Mucosa of rectum (tissue), 2 donors: ENCODE measurements around the gene TMEM161A.
"Not testable (repeated sequence)": the region's sequence is repeated elsewhere in the genome, so short reads cannot be mapped to it uniquely, and the experiment has no call there.

Experiments used
- H3K27ac ChIP-seq, 2 donors: one replicate each; pipeline ENCODE4 v1.7.0; 2013; ENCODE audit warnings: inconsistent platforms in 2 of 2, low read depth in 2 of 2, low read length in 2 of 2
- H3K27me3 ChIP-seq, 2 donors: one replicate each; pipeline ENCODE4 v1.7.0; 2013; ENCODE audit warnings: low read length in 2 of 2; ENCODE audit not compliant: control insufficient read depth in 2 of 2, insufficient read depth in 2 of 2
- H3K36me3 ChIP-seq, 2 donors: one replicate each; pipeline ENCODE4 v1.7.0; 2013; ENCODE audit warnings: low read length in 2 of 2; ENCODE audit not compliant: control insufficient read depth in 2 of 2, insufficient read depth in 2 of 2
- H3K4me1 ChIP-seq, 2 donors: one replicate each; pipeline ENCODE4 v1.7.0; 2013; ENCODE audit warnings: low read length in 2 of 2, mild to moderate bottlenecking in 1 of 2; ENCODE audit not compliant: control insufficient read depth in 2 of 2, insufficient read depth in 2 of 2
- H3K4me3 ChIP-seq, 2 donors: one replicate each; pipeline ENCODE4 v1.7.0; 2013; ENCODE audit warnings: low read length in 2 of 2
- H3K9ac ChIP-seq, 2 donors: one replicate each; pipeline ENCODE4 v1.7.0; 2013; ENCODE audit warnings: low read length in 2 of 2, low read depth in 1 of 2, mild to moderate bottlenecking in 1 of 2
- H3K9me3 ChIP-seq, 2 donors: one replicate each; pipeline ENCODE4 v1.7.0; 2013; ENCODE audit warnings: low read length in 2 of 2; ENCODE audit not compliant: control insufficient read depth in 2 of 2
- donor health status: healthy.
- donor health status: Normal muscosa, but diverticular disease.

TMEM161A gene

DNA sequence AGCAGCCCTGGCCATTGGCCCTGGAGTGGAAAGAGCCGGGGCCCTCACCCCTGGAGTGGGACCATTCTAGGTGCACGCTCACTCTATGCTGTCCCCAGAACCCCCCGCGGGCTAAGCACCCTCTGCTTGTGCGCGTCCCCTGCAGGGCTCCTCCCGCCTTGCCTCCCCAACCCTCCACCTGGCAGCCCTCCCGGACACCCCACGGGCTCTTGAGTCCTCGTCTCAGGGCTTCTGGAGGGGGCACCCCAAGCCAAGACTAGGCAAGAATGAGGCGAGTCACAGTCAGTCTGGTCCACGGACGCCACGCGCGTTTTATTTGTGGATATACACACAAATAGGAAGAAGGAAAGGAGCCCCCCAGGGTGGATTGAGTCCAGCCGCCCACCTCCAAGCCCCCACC lies 7.0 kb upstream of the TMEM161A start:
- no peaks in the 10 kb centered on the region for H3K9me3 ChIP-seq
- no peak overlapping the region for H3K27ac ChIP-seq
- no peaks in the 10 kb centered on the region for H3K4me1 ChIP-seq
- no peaks in the 10 kb centered on the region for H3K27me3 ChIP-seq
- H3K9ac ChIP-seq: no peak overlapping the region
- H3K36me3 ChIP-seq: peaks cover 4 to 15% of the 10 kb centered on the region in 2 donors
- H3K4me3 ChIP-seq: no peak overlapping the region

- H3K27me3 ChIP-seq: no peaks in the 10 kb centered on the region
- H3K27ac ChIP-seq: no peak overlapping the region
- no peak overlapping the region for H3K9ac ChIP-seq
- H3K9me3 ChIP-seq: no peaks in the 10 kb centered on the region
- H3K36me3 ChIP-seq: peaks cover 2 to 6% of the 10 kb centered on the region in 2 donors
- H3K4me3 ChIP-seq: no peak overlapping the region
- peaks cover 6 to 7% of the 10 kb centered on the region in 2 donors for H3K4me1 ChIP-seq
Observed at GRCh38 chr19:19142347-19142746, 4.1 kb upstream of the TMEM161A start.

DNA sequence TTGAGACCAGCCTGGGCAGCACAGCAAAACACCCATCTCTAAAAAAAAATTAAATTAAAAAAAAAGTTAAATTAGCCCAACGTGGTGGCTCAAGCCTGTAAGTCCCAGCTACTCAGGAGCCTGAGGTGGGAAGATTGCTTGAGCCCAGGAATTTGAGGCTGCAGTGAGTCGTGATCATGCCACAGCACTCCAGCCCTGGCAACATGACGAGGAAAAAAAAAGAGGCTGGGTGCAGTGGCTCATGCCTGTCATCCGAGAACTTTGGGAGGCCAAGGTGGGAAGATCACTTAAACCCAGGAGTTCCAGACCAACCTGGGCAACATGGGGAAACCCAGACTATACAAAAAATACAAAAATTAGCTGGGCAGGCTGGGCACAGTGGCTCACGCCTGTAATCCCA lies 2.2 kb upstream of the TMEM161A start:
- H3K36me3 ChIP-seq: no peaks in the 10 kb centered on the region
- no peak overlapping the region for H3K9ac ChIP-seq
- no peaks in the 10 kb centered on the region for H3K27me3 ChIP-seq
- H3K4me3 ChIP-seq: no peak overlapping the region
- H3K27ac ChIP-seq: no peak overlapping the region
- H3K9me3 ChIP-seq: no peaks in the 10 kb centered on the region
- H3K4me1 ChIP-seq: peaks cover 7 to 10% of the 10 kb centered on the region in 2 donors

DNA sequence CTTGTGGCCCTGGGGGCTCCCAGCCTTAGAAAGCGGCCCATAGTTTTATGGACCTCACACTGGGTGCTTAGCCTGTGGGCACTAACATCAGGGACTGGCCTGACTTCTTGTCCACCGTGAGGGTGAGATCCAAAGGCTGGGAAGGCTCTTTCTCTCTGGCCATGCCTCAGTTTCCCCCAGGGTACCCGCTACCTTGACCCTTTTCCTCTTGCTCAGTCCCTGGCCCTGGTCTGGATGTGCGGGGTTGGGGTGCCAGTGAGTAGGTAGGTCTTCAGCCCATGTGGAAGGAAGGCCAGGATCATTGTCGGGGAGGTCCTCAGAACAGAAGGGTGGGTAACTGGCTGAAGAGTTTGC lies 1.6 kb upstream of the TMEM161A start:
- H3K4me1 ChIP-seq: peaks cover 7 to 10% of the 10 kb centered on the region in 2 donors
- H3K4me3 ChIP-seq: no peak overlapping the region
- no peaks in the 10 kb centered on the region for H3K36me3 ChIP-seq
- no peaks in the 10 kb centered on the region for H3K9me3 ChIP-seq
- H3K27ac ChIP-seq: no peak overlapping the region
- H3K9ac ChIP-seq: no peak overlapping the region
- H3K27me3 ChIP-seq: no peaks in the 10 kb centered on the region

GRCh38 chr19:19137556-19138108 lies 646 bp downstream of the TMEM161A start:
- Histone ChIP-seq H3K4me1 (peaks cover 7 to 10% of the 10 kb centered on the region in 2 donors), H3K9ac (peak overlapping the region; percentile 97 to 99), H3K4me3 (peak overlapping the region; percentile 94 to 95), H3K27me3 (no peaks in the 10 kb centered on the region), H3K9me3 (no peaks in the 10 kb centered on the region), H3K36me3 (no peaks in the 10 kb centered on the region), H3K27ac (no peak overlapping the region)

DNA sequence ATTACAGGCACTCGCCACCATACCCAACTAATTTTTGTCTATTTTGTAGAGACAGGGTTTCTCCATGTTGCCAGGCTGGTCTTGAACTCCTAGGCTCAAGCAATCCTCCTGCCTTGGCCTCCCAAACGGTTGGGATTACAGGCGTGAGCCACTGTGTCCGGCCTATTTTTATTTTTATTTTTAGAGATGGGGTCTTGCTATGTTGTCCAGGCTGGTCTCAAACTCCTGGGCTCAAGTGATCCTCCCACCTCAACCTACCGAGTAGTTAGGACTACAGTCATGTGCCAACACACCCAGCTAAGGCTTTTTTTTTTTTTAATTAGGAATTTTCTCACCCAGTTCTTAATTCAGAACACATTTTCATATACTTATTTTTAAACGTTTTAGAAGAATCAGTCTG lies 2.6 kb downstream of the TMEM161A start:
- H3K4me1 ChIP-seq: peaks cover 7 to 10% of the 10 kb centered on the region in 2 donors
- not testable (repeated sequence) for H3K9ac ChIP-seq, H3K36me3 ChIP-seq, H3K27me3 ChIP-seq, H3K9me3 ChIP-seq, H3K27ac ChIP-seq, H3K4me3 ChIP-seq

- H3K36me3 ChIP-seq: peaks cover 4% of the 10 kb centered on the region in 2 donors
- no peak overlapping the region for H3K4me3 ChIP-seq
- H3K9me3 ChIP-seq: peaks cover 0 to 4% of the 10 kb centered on the region in 2 donors
- no peak overlapping the region for H3K27ac ChIP-seq
- peaks cover 7 to 10% of the 10 kb centered on the region in 2 donors for H3K4me1 ChIP-seq
- no peak overlapping the region for H3K9ac ChIP-seq
- no peaks in the 10 kb centered on the region for H3K27me3 ChIP-seq
Observed at GRCh38 chr19:19134687-19135158, 3.6 kb downstream of the TMEM161A start.

DNA sequence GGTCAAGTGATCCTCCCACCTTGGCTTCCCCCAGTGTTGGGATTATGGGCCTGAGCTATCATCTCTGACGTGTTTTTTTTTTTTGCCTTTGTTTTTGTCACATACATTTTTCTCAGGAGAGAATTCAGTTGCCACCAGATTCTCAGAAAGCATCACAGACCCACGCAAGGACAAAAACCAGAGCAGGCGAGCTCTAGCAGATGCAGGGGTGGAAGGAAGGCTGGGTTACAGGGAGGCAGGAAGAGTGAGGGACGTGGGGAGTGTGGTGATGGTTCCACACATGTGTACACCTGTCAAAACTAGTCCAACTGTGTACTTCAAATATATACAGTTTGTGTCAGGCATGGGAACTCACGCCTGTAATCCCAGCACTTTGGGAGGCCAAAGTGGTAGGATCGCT lies 4.3 kb downstream of the TMEM161A start:
- H3K36me3 ChIP-seq: peaks cover 4% of the 10 kb centered on the region in 2 donors
- peaks cover 0 to 4% of the 10 kb centered on the region in 2 donors for H3K9me3 ChIP-seq
- no peak overlapping the region for H3K9ac ChIP-seq
- peaks cover 7 to 10% of the 10 kb centered on the region in 2 donors for H3K4me1 ChIP-seq
- no peaks in the 10 kb centered on the region for H3K27me3 ChIP-seq
- H3K4me3 ChIP-seq: no peak overlapping the region
- H3K27ac ChIP-seq: no peak overlapping the region

GRCh38 chr19:19132912-19133311 lies 5.4 kb downstream of the TMEM161A start:
- no peak overlapping the region for H3K4me3 ChIP-seq
- H3K27me3 ChIP-seq: no peaks in the 10 kb centered on the region
- peaks cover 6 to 8% of the 10 kb centered on the region in 2 donors for H3K4me1 ChIP-seq
- H3K36me3 ChIP-seq: peaks cover 4% of the 10 kb centered on the region in 2 donors
- no peak overlapping the region for H3K27ac ChIP-seq
- H3K9me3 ChIP-seq: peaks cover 0 to 4% of the 10 kb centered on the region in 2 donors
- no peak overlapping the region for H3K9ac ChIP-seq

- Histone ChIP-seq H3K27me3 (no peaks in the 10 kb centered on the region), H3K9me3 (peaks cover 0 to 4% of the 10 kb centered on the region in 2 donors), H3K36me3 (peaks cover 4% of the 10 kb centered on the region in 2 donors), H3K4me3 (no peak overlapping the region), H3K27ac (no peak overlapping the region), H3K9ac (no peak overlapping the region), H3K4me1 (peaks cover 0 to under 1% of the 10 kb centered on the region in 2 donors)
Observed at GRCh38 chr19:19131989-19132388, 6.3 kb downstream of the TMEM161A start.
